Suppressor macrophage treated with lipopolysaccharide for 4 hours (primary cell): ENCODE data around the gene FEM1B.

Experiments used
- DNase-seq: peaks from one replicate; pipeline ENCODE4 v3.0.0-alpha.2; 2020

The FEM1B gene

GRCh38 chr15:68285259-68285980, 7.9 kb downstream of the FEM1B start:
- peak; percentile 69 for DNase-seq

DNA sequence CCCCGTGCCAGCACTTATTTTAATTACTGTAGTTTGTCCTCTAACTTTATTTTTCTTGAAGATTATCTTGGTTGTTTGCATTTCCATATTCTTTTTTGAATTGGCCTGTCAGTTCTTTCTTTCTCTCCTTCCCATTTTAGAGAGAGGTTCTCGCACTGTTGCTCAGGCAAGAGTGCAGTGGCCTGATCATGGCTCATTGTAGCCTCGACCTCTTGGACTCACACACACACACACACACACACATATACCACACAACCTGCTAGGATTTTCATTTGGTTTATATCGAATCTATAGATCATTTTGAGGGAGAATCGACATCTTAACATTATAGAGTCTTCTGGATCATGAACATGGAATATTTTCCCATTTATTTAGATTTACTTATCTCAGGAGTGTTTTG, 8.7 kb downstream of the FEM1B start:
- no peak for DNase-seq

GRCh38 chr15:68289057-68289456, 11.5 kb downstream of the FEM1B start:
- no peak for DNase-seq

- DNase-seq: no peak
Measured at GRCh38 chr15:68289621-68290352, 12.2 kb downstream of the FEM1B start.

DNA sequence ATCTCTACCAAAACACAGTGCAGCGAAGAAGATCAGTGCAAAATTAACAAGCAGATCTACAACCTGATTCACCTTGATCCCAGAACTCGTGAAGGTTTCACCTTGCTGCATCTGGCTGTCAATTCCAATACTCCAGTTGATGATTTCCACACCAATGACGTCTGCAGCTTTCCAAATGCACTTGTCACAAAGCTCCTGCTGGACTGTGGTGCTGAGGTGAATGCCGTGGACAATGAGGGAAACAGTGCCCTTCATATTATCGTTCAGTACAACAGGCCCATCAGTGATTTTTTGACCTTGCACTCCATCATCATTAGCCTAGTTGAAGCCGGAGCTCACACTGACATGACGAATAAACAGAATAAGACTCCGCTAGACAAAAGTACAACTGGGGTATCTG, 13.2 kb downstream of the FEM1B start:
- DNase-seq: no peak

DNA sequence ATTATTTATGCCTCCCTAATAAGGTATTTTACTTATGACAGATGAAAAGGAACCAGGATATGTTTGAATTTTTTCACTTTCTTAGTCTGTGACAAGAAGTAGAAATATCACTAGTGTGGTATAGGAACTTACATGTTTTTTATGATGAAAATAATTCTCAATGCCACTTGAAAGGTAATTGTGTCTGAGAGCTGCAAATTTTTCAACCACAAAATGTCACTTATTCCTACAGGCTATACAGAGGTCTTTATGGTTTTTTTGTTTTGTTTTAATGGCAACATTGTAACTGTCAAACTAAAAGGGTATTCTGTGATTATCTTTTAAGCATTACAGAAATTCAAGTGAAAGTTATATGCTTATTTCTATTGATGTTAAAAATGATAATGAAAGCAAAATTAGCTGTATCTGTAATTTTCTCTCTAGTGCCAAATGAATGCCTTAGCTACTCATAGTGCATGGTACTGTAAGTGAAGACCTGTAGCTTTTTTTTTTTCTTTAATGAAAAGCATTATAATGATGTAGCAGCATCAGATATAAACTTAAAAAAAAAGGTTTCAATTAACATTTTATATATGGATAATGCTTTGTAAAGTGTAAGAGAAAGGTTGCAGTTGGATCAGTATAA, 14.7 kb downstream of the FEM1B start:
- no peak for DNase-seq

GRCh38 chr15:68292967-68293366, 15.4 kb downstream of the FEM1B start:
- DNase-seq: no peak

- no peak for DNase-seq
Measured at GRCh38 chr15:68295014-68295805, 17.7 kb downstream of the FEM1B start.

DNA sequence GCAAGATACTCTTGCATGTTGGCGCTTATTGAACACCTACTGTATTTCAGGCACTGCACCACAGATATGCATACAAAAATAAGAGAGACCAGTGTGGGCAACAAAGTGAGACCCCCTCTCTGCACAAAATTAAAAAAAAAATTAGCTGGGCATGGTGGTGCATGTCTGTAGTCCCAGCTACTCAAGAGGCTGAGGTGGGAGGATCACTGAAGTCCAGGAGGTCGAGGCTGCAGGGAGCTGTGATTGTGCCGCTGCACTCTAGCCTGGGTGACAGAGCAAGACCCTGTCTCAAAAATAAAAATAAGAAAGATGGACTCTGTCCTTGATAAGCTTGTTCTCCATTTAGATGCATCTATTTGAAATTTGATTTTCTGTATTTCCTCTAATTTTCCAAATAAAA, 20.8 kb downstream of the FEM1B start:
- DNase-seq: no peak

DNA sequence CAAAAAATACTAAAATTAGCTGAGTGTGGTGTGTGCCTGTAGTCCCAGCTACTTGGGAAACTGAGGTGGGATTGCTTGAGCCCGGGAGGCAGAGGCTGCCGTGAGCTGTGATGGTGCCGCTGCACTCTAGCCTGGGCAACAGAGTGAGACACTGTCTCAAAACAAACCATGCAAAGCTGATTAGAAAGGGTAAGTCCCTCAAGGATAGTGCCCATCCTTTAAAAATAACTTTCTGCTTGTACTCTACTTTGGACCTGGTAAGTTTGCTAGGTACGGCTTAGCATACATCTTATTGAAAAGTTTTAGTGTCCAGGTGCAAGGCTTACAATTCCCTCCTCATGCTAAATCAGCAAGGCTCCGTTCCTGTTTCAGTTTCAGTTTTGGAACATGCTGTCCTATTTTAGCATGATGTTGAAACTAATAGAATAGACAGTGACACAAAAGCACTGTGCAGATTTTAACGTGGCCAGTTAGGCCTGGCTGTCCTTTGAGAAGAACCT, 21.4 kb downstream of the FEM1B start:
- peak; percentile 85 for DNase-seq

GRCh38 chr15:68299436-68299835, 21.9 kb downstream of the FEM1B start:
- DNase-seq: no peak

- DNase-seq: no peak
Measured at GRCh38 chr15:68300115-68300940, 22.8 kb downstream of the FEM1B start.

DNA sequence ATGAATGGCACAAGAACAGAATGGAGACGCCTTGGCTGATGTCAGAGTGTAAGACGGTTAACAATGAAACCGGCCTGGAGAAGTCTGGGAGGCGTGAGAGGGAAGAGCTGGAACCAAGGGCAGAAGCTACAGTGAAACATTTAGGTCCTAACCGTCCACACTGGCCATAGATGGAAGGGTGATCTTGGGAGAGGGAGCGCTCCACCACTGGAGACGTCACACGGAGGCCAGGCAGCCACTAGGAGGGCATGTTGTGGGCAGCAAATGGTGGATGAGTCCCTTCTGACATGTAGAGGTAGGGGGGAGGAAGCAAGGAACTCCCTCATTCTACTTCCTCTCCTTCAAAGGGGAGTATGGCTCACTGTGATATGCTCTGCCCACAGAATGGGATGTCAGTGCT, 23.8 kb downstream of the FEM1B start:
- DNase-seq: peak; percentile 52

GRCh38 chr15:68302729-68303128, 25.2 kb downstream of the FEM1B start:
- no peak for DNase-seq

DNA sequence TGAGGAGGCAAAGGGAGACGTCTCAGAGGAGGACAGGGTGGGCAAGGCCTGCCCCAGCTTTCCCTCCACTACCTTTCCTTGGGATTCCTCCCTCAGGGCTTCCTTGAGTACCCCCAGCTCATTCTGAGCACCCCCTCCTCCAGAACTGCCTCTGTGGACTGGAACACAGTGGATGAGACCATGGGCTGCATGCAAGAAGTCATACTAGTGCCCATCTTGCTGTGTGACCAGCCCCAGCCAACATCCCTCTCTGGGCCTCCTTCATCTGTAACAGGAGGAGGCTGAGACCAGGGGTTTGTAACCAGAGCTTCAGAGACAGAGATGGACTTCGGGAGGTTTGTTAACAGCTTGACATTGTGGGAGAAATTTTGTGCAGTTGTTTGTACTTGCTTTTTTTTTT, 25.6 kb downstream of the FEM1B start:
- no peak for DNase-seq

DNA sequence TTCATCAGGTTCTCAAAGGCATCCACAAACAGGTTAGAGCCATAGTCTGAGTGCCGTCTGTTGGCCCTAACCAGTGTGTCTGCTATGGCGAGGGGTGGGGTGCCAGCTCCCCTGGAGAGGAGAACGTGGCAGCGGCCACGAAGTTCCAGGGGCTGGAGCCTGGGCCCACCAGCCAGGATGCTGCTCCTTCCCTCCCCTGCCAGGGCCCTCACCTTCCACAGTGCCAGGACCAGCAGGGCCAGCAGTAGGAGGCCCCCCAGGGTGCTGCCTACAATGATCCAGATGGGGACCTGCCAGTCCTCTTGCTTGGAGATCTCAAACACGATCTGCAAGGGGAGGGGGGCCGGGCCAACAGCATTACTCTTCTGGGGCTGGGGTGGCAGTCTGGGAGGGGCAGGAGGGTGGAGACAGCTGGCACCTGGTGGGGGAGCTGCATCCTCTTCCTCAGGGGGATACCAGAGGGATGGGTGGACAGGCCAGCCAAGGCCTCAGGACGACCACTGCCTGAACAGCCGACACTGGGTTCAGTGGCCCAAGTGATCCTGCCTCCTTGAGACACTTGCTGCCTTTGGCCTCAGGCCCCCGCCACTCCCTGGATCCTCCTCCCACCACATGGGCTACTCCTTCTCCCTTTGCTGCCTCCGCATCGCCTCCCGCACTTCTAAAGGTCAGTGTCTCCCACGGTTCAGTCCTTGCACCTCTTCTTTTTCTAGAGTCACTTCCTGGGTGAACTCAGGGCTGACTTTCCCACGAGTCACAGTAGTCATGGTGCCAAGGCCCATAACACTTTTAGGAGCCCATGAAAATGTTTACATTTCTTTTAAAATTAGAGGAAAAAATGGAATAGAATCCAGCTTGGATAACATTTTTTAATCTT, 26.3 kb downstream of the FEM1B start:
- peak; percentile 69 for DNase-seq

- DNase-seq: no peak
Measured at GRCh38 chr15:68304589-68305337, 27.2 kb downstream of the FEM1B start.

- no peak for DNase-seq
Measured at GRCh38 chr15:68305420-68305871, 27.9 kb downstream of the FEM1B start.

DNA sequence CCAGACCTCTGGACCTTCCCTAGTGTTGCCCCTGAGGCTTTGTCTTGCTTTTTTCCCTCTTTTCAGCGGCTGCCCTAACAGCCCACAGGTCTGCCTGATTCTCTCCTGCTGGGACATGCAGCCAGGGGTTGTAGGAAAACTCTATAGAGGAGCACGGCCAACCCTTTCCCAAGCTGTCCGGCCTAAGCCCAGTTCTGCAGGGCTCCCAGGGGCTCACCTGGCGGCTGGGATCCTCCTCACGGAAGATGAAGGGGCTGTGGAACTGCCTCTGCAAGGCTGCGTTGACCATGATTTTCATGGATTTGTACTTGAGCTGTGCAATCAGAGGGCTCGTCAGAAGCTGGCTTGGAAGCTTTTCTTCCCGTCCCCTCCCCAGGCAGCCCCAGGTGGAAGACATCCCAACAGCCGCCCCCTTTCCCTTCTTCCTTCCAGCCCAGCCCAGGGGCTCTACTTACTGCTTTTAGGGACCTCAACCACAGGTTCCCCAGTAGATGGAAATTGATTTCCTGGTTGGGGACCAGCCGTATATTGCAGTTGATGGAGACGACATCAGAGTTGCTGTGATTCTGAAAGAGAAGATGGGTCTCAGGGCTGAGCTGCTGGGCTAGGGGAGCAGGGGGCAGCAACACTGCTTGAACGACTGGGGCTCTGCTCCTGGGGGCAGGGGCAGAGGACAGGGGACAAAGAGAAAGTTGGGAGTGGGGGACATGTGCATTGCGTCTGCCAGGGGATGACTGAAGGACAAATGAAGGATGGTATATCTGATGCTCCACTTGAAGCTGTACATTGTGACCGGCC, 29.8 kb downstream of the FEM1B start:
- DNase-seq: no peak
